GM12875 (cell line): Measurements from ENCODE around the gene SLCO1C1.

Experiments
- H3K4me3 ChIP-seq: one replicate; pipeline ENCODE4 v1.5.1; 2011; ENCODE audit warnings: low read depth, low read length, control low read depth
- TF ChIP-seq, protein P1 (sequence below): IDR thresholded peaks from 2 replicates; pipeline ENCODE4 v1.5.1; 2011; ENCODE audit warnings: low read depth, mild to moderate bottlenecking, control low read depth, inconsistent platforms, low read length, moderate library complexity, borderline replicate concordance; ENCODE audit not compliant: insufficient read depth

Gene SLCO1C1

GRCh38 chr12:20792971-20793370, 97.8 kb downstream of the SLCO1C1 start:
- TF ChIP-seq, protein P1, sequence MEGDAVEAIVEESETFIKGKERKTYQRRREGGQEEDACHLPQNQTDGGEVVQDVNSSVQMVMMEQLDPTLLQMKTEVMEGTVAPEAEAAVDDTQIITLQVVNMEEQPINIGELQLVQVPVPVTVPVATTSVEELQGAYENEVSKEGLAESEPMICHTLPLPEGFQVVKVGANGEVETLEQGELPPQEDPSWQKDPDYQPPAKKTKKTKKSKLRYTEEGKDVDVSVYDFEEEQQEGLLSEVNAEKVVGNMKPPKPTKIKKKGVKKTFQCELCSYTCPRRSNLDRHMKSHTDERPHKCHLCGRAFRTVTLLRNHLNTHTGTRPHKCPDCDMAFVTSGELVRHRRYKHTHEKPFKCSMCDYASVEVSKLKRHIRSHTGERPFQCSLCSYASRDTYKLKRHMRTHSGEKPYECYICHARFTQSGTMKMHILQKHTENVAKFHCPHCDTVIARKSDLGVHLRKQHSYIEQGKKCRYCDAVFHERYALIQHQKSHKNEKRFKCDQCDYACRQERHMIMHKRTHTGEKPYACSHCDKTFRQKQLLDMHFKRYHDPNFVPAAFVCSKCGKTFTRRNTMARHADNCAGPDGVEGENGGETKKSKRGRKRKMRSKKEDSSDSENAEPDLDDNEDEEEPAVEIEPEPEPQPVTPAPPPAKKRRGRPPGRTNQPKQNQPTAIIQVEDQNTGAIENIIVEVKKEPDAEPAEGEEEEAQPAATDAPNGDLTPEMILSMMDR = no peak
- no peak overlapping the region for H3K4me3 ChIP-seq

GRCh38 chr12:20798554-20798953, 103.4 kb downstream of the SLCO1C1 start:
- H3K4me3 ChIP-seq = no peak overlapping the region
- TF ChIP-seq, protein P1 = no peak

DNA sequence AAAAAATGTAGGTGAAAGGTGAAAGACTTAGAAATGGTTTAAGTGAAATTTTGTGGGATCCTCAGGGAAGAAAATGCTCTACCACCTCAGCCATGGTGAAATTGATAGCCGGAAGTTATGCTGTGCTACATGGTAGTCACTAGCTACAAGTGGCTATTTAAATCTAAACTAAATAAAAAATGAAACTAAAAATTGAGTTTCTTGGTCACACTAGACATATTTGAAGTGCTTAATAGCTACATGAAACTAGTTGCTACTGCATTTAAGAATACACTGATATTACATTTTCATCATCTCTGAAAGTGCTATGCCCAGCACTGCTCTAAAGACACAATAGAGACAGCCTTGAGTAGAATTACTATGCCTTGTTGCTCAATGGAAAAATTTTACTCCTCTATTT, 105.0 kb downstream of the SLCO1C1 start:
- H3K4me3 ChIP-seq = no peak overlapping the region
- TF ChIP-seq, protein P1 = no peak

- TF ChIP-seq, protein P1 = no peak
- no peak overlapping the region for H3K4me3 ChIP-seq
Measured at GRCh38 chr12:20801035-20801434, 105.9 kb downstream of the SLCO1C1 start.
